ENCODE measurements around the gene PDILT.

The PDILT gene

DNA sequence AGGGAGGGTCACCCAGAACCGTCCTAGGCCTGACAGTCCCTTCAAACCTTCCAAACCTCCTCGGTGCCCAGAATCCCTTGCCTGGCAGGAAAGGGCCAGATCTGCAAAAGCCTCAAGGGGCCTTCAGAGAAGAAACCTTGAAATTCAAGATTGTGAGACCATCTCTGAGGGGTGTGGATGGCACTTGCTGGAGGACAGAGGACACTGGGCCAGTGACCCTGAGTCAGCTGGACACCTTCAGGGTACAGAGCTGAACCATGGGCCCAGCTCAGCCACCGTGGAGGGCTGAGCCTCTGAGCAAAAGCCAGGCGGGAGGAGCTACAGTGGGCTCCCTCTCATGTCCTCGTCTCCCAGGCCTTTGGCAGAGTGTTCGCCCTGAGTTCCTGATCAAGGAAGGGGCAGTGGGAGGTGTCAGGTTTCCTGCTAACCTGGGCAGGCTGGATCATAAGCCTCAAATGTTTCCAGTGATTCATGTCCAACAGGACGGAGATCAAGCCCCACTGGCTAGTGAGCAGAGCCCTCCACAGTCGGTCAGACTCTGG, 3.0 kb downstream of the PDILT start:
- peak; percentile 57 for DNase-seq

GRCh38 chr16:20401066-20401465, 3.5 kb downstream of the PDILT start:
- no peak for DNase-seq

DNA sequence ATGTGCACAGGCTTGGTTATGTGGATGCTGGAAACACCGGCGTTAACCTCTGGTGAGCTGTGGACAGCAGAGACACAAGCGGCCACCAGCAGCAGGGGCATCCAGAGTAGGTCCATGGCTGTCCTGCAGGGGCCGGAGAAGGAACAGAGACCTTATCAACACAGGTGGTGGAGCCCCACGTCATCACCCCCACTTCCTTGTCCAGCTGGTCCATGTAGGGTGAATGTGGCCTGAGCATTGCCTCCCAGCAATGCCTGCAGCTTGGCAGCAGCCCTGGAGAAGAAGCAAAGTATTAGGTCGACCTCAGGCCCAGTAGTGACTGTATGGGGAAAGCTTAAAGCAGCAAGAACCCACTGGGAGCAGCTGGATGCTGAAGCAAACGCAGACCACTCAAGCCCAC, 5.4 kb downstream of the PDILT start:
- DNase-seq = no peak

DNA sequence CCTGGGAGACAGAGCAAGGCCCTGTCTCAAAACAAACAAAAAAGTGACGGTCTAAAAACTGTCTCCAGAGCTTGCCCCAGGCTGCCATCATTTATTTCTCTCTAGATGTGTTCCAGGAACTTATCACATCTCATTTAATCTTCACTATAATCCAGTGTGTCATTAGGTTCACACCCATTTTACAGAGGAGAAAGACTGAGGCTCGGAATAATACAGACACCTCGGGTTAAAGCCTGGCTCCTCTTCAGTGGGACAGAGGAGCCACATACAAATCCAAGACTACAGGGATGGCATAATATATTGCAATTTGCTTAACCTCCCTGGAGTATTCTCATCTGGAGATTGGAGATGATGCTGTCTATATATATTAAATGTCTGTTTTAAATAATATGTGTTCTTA, 5.9 kb downstream of the PDILT start:
- DNase-seq = no peak

GRCh38 chr16:20397468-20398074, 7.0 kb downstream of the PDILT start:
- DNase-seq = no peak

DNA sequence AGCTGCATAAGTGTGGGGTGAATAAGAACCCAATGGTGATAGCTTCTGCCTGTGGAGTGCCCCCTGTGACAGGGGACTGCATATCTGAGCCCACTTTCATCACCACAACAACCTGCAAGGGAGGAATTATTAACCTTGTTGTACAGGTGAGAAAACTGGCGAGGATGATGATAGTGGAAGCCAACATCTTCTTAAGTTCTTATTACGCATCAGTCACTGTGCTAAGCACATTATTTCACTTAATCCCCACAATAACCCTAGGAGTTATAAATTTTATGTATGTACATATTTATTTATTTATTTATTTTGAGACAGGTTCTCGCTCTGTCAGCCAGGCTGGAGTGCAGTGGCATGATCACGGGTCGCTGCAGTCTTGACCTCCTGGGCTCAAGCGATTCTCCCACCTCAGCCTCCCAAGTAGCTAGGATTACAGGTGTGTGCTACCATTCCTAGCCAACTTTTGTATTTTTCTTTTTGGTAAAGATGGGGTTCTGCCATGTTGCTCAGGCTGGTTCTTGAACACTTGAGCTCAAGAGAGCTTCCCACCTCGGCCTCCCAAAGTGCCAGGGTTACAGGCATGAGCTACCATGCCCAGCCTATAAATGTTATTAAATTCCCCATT, 7.6 kb downstream of the PDILT start:
- DNase-seq = no peak

- DNase-seq = no peak
Observed at GRCh38 chr16:20395946-20396345, 8.6 kb downstream of the PDILT start.

DNA sequence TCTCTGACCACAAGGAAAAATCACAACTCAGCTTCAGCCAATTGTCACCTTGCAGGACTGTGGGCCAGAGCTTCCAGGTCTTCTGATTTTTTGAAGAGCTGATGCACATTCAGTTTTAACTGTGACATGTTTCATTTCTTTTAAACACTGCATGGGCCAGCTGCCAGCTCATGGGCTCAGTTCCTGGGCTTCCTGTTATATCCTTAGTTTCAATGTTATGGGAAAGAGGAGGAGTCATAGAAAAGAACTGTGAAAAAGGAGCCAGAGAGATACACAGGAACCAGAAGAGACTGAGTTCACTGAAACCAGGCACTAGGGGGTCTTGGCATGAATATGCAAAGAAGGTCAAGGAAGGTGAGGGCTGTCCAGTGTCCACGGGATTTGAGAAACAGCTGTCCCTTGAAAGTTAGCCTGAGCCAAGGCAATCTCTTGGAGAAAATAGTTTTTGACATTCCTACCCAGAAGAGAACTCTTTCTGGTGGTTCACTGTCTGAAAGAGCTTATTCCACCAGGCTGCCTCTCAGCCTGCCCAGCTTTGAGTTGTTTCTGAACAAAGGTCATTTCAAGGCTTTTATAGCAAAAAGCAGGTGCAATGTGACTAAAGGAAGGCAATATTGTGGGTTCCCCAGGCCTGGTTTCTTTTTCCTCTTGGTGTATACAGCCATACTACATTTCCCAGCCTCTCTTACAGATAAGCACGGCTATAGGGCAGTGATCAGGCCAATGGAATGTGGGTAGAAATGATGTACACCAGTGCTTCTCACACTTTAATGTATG, 10.5 kb downstream of the PDILT start:
- peak; percentile 27 for DNase-seq

DNA sequence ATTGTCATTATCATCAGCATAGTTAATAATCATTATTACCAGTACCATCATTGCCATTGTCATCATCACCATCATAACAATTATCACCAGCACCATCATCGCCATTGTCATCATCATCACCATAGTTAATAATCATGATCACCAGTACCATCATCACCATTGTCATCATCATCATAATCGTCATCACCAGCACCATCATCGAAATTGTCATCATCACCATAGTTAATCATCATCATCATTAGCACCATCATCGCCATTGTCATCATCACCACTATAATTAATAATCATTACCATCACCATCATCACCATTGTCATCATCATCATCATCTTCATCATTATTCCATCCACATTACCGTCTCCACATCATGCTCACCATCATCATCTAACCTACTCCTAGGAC, 13.5 kb downstream of the PDILT start:
- no peak for DNase-seq

- no peak for DNase-seq
Observed at GRCh38 chr16:20388854-20389253, 15.7 kb downstream of the PDILT start.

DNA sequence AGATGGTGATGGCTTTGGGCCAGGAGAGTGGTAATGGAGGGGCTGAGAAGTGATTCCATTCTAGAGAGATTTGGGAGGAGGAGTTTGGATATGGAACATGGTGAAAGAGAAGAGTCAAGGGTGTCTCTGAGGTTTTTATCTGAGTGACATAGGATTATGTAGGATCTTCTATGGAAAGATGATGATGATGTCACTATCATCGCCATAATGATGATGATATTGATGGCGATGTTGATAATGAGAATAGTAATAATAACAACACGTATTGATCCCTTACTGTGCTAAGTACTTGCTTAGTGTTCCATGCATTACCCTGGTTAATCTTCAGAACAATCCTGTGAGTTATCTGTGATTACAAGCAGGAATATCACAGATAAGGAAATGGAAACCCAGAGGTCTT, 16.6 kb downstream of the PDILT start:
- DNase-seq = no peak

GRCh38 chr16:20385844-20386832, 18.4 kb downstream of the PDILT start:
- peak; percentile 63 for DNase-seq

DNA sequence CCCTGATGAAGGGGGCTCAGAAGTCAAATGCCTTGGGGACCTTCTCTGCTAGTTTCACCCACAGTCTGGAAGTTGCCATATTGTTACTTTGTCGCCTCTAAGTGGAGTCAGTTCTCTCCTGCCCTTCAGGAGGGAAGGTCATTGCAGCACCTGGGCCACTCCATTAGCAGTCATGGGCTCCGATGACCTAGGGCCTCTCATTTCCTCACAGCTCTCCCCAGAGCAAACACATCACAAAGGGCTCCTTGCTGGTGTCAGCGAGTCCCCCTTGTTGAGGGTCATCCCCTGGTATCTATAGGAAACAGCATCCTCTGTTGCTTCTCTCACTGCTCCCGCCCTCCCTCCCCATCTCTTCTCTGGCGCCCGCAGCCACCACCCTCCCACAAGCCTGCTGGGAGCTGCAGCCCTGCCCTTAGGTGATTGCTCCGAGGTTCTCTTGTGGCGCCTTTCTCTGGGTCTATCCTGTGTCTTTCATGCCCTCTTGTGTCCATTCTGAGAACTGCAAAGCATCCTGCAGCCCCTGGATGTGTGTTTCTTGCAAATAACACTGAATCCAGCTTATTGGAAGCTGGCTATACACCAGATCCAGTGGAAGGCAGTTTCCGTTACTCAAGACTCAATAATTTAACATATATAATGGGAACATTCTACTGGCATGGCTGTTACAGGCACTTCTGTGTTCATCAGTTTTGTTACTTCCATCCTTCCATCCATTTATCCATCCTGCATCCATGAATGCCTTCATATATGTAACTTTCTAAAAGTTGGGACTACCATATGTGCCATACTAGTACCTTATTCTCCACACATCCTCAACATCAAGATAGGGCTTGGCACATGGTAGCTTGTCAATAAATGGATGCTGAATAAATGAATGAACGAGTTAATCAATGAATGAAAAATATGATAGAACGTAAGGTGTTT, 21.2 kb downstream of the PDILT start:
- peak; percentile 88 for DNase-seq

- DNase-seq = no peak
Observed at GRCh38 chr16:20382202-20382948, 22.2 kb downstream of the PDILT start.

- no peak for DNase-seq
Observed at GRCh38 chr16:20380782-20381181, 23.8 kb downstream of the PDILT start.

DNA sequence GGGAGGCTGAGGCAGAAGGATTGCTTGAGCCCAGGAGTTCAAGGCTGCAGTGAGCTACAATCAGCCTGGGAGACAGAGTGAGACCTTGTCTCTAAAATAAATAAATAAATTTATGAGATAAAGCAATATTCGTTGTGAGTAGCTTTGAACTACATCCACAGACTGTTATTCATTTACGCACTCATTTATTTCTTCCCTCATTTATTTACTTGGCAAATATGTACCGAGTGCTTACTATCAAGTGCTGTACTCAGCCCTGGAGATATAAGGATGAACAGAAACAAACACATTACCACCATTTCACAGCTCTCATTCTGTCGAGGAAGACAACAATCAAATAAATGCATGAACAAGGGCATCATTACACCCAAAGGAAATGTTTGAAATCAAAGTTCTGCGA, 27.4 kb downstream of the PDILT start:
- no peak for DNase-seq

DNA sequence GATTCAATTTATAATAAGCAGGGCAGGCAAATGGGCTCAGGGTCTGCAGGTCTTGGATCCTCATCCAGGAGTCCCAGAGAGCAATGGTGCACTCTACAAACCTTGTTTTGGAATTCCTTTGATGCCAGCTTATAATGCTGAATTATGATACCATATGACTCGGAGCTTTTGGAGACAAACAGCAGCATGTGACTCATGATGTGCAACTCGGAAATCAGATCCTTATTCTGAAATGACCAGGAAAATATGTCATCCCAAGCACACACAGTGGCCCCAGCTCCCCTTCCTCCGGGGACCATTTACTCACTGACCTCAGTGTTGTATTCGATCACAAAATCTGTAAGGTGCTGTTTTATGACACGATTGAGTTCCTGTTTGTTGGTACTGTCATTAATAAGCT, 31.8 kb downstream of the PDILT start:
- DNase-seq = no peak

DNA sequence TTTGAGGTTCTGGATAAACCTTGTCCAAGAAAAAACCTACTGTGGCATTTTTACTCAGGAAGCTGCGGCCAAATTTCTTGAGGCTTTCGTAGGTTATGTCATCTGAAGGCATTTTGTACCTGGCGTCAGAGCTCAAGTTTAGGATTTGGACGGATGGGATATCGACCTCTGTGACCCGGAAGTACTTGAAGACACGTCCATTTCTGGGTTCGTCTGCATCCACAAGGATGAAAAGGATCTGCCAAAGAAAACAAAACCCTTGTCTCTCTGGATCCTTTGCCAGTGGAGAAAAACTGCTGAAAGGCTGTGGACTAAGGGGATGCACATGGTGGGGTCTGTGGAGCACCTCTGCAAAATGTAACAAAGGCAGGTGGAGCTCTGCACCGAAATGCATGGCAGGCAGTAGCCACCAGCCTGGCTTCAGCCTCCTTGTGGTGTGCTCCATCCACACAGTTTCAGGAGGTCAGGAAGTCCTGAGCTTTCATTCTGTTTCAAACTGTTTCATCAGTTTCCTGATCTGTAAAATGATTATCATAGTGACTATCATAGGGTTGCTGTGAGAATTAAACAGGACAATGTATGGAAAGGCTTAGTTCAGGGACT, 35.0 kb downstream of the PDILT start:
- DNase-seq = no peak

DNA sequence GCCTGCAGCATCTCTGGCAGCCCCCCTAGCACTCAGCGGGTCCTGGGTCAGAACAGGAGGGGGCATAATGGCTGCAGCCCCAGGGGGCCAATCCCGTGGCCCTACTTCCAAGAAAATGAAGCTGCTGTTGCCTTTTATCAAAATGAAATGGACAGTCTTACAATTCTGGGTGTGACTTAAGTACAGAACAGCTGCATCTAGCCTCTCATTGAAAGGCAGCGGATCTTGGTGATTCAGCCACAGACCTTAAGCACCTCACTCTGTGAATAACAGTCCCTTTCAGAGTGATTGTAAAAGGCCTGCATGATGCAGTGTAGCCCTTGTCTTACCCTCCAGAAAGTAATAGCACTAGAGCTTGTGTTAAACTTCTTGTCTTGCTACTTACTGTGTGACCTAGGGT, 40.5 kb downstream of the PDILT start:
- no peak for DNase-seq

DNA sequence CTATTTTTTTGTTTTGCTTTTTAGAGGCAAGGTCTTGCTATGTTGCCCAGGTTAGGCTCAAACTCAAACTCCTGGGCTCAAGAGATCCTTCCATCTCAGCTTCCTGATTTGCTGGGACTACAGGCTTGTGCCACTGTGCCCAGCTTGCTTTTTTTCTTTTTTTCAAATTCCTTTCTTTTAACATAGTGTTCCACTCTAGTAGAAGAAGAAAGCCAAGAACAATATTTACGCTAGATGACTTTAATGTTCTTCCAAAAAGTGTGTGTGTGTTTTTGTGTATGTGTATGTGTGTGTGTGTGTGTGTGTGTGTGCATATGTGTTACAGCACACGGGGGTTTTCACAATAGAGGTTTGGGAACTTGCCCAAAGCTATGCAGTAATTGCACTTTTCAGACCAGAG, 41.3 kb downstream of the PDILT start:
- no peak for DNase-seq

GRCh38 chr16:20359997-20360396, 44.5 kb downstream of the PDILT start:
- no peak for DNase-seq
